Stimulated activated CD4-positive, alpha-beta T cell treated with anti-CD3 and anti-CD28 coated beads, TNF-alpha, amount 100 ng/mL, for 24 hours (primary cell): Measurements from ENCODE around the gene TMEM86A.
"Not testable (repeated sequence)": the region's sequence is repeated elsewhere in the genome, so short reads cannot be mapped to it uniquely, and the experiment has no call there.

Experiments used
- DNase-seq, 3 experiments: peaks; one replicate each; pipeline ENCODE4 v3.0.0-alpha.2; 2020; ENCODE audit warnings: low read depth in 3 of 3

The TMEM86A gene, protein sequence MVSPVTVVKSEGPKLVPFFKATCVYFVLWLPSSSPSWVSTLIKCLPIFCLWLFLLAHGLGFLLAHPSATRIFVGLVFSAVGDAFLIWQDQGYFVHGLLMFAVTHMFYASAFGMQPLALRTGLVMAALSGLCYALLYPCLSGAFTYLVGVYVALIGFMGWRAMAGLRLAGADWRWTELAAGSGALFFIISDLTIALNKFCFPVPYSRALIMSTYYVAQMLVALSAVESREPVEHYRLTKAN

DNA sequence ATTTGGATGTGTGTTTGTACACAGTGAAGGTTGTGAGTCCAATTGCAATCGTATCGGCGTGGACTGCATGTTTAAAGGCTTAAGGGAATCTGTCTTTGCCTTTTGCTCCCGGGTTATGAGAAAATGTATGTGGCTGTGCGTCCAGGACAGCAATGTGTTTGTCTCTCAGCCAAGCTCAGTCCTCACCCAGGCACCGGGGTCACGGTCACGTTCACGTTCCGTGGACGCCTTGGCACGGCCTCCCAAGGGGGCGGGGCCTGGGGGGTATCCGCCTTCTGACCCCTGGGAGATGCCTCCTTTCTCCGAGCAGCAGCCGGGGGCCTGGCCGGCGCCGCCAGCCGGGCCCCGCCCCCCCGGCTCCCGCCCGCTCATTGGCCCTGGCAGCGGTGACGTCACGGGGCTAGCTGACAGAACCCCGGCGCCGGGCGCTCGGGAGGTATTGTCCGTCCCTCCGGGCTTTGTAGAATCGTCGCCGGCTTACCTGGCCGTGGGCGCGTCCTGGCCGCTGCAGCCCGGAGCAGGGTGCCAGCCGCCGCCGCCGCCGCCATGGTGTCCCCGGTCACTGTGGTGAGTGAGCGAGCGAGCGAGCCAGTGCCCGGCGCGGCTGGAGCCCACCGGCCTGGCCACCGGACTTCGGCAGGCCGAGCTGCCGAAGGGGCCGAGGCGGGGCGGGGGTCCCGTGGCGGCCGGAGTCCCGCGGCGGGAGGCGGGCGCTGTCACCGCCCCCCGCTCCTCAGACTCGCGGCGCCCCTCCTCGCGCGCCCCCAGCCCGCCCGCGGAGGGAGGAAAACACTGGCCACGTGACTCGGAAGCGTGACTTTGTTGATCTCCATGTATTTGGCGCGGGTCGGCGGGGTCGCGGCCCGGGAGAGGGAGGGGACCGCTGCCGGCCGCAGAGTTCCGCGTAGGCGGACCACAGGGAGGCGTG, at the start of gene TMEM86A:
TSS of gene TMEM86A (plus strand) at position 439 of the 928 bp plus-strand sequence. CDS start at position 547, 108 bp downstream.
- DNase-seq: peak; percentile 77 to 89 (median 81)

DNA sequence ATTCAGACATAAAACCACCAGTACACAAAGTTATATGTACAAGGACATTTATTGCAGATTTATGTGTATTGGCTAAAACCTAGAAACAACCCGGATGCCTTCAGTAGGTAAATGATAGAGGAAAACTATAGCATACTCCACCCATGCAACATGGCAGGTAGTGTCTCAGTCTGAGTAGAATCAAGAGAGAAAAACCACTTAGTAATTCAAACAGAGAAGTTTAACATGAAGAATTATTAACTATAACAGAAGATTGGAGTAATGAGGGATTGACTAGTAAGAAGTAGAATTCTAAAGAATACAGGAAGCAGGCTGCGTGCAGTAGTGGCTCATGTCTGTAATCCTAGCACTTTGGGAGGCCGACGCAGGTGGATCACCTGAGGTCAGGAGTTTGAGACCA, 48.2 kb upstream of the TMEM86A start:
- DNase-seq: no peak

DNA sequence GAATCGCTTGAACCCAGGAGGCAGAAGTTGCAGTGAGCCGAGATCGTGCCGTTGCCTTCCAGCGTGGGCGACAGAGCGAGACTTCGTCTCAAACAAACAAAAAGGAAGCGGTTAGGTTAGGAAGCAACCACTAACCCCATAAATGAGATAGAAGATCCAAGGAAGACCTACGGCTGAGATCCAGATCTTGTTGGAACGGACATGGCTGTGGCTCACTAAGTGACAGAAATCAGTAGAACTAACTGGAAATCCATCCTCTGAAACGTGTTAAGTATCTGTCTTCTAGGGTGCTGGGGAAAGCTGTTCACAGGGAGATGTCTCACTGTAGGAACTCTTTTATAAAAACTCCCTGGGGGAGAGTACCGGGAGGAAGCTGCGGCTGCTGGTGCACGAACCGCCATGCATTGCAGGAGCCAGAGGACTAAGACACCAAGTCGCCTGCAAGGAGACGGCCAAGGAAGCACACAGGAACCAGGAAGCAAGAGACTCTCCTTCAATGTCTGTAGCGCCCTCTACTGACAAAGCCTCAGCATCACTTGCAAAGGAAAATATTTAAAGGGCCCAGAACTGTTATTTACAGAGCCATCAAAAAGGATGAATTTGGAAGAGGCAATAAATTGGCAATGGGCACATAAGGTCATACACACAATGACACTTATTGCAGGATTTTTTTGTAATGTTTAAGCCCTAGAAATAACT, 47.6 kb upstream of the TMEM86A start:
- no peak for DNase-seq

DNA sequence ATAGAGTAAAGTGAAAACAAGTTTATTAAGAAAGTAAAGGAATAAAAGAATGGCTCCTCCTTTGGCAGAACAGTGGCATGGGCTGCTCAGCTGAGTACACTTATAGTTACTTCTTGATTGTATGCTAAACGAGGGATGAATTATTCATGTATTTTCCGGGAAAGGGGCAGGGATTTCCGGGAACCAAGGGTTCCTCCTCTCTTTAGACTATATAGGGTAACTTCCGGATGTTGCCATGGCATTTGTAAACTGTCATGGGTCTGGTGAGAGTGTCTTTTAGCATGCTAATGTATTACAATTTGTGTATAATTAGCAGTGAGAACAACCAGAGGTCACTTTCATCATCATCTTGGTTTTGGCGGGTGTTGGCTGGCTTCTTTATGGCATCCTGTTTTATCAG, 40.9 kb upstream of the TMEM86A start:
- no peak for DNase-seq

DNA sequence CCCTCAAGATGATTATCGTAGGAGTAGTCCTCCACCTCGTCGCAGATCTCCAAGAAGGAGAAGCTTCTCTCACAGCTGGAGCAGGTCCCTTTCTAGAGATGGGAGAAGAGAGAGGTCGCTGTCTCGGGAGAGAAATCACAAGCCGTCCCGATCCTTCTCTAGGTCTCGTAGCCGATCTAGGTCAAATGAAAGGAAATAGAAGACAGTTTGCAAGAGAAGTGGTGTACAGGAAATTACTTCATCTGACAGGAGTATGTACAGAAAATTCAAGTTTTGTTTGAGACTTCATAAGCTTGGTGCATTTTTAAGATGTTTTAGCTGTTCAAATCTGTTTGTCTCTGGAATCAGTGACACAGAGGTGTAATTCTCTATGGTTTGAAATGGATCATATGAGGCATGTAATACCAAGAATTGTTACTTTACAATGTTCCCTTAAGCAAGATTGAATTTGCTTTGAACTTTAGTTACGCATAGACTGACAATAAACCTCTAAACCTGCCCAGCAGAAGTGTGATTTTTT, 33.2 kb upstream of the TMEM86A start:
- DNase-seq: not testable (repeated sequence)

DNA sequence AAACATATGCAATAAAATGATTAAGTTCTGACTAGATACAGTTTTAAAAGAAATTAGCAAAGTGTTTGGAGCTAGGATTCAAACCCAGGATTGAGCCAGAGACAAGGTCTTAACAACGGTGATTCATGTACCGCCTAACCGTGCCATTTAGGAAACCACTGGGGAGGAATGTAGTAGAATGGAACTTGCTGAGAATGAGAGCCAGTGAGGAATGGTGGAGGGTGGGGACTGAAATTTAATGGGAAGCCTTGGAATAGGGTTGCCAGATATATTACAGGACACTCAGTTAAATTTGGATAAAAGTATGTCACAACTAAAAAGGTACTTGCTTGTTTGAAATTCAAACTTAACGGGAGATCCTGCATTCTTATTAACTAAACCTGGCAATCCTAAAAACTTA, 30.4 kb upstream of the TMEM86A start:
- DNase-seq: no peak

DNA sequence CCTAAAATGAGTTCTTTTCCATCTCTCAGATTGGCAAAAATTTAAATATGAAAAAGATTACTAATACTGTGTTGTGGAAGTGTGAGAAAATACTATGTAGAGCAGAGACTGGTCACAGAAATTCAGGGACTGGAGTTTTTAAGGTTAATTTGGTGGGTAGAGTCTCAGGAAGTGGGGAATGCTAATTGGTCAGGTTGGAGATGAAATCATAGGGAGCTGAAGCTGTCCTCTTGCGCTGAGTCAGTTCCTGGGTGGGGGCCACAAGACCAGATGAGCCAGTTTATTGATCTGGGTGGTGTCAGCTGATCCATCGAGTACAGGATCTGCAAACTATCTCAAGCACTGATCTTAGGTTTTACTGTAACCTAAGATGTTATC, 29.4 kb upstream of the TMEM86A start:
- DNase-seq: peak in 2 of 3 experiments; percentile 6

DNA sequence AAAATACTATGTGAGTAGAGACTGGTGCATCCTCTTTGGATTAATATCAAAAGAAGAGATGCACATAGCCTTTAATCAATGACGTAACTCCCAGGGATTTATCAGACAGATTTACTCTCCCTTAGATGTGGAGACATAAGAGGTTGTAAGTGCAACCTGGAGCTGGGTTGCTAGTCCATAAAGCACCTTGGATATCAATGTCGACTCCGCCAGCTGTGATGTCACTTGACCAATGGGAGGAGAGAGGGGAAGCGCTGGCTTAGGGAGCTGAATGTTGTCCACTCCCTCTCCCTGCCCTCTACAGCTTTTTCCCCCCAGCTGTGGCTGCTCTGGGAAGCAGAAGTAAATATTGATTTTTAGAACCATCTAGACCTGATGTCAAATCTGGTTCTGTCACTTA, 28.9 kb upstream of the TMEM86A start:
- no peak for DNase-seq

DNA sequence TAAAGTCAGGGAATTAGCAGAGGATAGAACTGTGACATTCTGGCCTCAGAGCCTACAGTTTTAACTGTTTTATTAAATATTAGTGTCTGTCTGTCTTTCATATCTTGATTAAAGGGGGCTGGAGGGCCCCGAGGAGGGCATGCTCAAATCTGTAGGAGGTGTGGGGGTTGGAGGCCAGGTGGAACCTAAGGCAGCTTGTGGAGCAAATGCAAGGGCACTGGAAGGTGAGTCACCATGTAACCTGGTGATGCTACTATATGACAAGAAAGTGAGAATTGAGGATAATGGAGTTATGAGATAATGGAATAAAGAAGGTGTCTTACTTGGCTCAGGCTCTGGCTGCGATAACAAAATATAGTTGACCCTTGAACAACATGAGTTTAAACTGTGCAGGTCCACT, 27.3 kb upstream of the TMEM86A start:
- peak in 1 of 3 experiments; percentile 7 for DNase-seq

DNA sequence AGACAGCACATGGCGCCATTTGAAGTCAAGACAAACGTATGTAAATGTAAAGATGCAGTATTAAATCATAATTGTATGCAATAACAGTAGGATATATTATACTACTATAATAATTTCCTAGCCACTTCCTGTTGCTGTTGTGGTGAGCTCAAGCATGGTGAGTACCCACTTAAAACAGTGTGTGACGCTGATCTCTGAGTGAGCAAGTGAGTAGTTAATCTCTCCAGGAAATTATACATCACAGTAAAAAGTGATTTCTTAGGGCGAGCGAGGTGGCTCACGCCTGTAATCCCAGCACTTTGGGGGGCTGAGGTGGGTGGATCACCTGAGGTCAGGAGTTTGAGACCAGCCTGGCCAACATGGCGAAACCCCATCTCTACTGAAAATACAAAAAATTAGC, 26.4 kb upstream of the TMEM86A start:
- peak in 2 of 3 experiments; percentile 13 to 24 for DNase-seq

DNA sequence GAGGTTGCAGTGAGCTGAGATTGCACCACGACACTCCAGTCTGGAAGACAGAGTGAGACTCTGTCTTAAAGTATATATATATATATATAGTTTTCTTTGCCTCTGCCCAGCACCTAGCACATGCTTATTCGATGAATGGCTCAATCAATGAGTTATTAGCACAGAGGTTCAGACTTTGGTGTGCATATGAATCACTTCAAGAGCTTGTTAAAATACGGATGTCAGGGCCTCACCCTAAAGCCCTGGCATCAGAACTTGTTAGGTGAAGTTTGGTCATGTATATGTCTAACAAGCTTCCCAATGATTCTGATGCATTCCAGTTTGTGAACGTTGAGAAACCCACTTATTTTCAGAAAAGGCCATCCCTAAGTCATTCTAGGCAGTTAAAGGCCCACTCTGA, 21.8 kb upstream of the TMEM86A start:
- no peak for DNase-seq

DNA sequence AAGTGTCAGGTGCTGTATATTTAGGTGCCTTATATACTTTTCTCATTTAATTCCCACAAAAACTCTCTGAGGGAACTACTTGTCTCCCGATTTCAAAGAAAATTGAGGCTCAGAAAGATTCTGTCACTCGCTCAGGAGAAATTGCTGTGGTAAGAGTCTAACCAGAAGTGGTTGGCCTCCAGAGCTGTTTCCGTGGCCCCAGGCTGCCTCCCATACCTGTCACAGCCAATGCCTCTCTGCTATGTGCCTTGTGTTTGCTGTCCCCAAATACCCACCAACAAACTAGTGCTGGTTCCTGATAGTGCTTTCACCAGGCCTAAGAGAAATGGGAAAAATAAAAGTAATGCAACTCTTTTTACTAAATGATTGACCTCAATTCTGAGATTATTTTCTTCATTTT, 21.0 kb upstream of the TMEM86A start:
- no peak for DNase-seq

DNA sequence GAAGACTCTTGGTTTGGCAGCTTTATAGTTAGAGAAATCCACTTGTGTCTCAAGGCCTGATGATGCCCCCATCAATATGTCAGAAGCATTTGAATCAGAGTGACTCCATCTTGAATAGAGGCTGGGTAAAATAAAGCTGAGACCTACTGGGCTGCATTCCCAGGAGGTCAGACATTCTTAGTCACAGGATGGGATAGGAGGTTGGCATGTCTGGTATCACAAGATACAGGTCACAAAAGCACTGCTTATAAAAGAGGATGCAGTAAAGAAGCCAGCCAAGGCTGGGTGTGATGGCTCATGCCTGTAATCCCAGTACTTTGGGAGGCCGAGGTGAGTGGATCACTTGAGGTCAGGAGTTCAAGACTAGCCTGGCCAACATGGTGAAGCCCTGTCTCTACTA, 16.6 kb upstream of the TMEM86A start:
- not testable (repeated sequence) for DNase-seq

DNA sequence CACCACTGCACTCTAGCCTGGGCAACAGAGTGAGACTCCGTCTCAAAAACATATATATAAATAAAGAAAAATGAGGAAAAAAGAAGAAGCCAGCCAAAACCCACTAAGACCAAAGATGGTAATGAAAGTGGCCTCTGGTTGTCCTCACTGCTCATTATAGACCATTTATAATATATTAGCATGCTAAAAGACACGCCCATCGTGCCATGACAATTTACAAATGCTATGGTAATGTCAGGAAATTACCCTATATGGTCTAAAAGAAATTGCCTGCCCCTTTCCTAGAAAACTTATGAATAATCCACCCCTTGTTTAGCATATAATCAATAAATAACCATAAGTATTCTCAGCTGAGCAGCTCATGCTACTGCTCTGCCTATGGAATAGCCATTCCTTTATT, 16.1 kb upstream of the TMEM86A start:
- no peak for DNase-seq

DNA sequence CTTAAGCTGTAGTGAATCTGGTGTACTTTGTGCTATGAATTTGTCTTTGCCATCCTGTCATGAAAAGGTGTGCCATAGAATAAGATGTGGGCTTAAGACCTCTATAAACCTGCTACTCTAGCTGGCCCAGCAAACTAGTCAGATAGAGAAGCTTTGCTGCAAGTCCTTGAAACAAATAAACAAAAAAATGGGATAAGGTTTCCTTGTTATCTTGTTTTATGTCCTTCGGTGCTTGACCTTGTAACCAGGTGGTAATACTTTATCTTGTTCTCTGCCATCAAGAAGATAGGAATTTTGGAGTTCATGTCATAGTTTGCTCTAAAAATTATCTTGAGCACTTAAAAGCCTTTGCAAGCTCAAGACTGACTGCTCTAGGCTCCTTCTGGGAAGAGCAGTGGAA, 14.3 kb upstream of the TMEM86A start:
- no peak for DNase-seq

DNA sequence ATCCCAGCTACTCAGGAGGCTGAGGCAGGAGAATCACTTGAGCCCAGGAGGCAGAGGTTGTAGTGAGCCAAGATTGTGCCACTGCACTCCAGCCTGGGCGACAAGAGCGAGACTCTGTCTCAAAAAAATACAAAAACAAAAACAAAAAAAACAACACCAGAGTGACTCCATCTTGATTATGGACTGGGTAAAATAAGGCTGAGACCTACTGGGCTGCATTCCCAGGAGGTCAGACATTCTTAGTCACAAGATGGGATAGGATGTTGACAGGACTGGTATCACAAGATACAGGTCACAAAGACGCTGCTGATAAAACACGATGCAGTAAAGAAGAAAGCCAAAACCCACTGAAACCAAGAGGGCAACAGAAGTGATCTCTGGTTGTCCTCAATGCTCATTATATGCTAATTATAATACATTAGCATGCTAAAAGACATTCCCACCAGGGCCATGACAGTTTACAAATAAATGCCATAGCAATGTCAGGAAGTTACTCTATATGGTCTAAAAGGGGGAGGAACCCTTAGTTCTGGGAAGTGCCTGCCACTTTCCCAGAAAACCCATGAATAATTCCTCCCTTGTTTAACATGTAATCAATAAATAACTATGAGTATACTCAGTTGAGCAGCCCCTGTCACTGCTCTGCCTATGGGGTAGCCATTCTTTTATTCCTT, 7.0 kb upstream of the TMEM86A start:
- DNase-seq: not testable (repeated sequence)

DNA sequence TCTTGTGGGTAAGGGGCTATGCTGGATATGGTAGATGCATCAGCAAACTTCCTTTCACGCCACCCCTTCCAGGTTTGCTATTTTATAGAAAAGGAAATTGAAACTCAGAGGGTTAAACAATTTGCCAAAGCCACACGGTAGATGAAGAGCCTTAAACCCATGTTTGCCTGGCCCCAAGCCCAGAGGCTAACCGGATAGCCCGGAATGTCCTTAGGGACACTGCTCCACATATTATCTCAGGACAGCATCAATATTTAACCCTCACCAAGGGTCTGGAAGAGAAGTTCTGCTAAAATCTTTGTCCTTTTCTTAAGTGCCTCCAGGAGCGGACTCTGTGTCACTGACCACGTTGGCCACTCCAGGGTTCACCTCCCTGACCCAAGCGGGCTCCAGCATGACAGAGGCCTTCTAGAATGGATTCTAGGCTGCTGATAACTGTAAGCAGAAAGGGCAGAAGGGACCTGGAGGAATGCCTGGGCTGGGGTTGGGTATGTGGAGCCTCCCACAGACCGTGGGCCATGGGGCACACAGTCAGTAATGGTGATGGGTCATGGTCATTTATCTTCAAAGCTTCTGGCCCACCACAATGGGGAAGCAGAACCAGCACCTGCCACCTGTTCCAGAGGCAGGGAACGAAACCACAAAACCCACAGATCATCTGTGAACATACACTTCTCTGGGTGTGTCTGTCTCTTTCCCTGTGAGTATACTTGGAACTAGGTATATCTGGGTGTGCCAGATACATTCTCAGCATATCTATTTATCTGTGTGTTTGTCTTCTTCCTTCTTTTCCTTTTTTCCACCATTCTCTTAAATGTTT, 5.4 kb upstream of the TMEM86A start:
- DNase-seq: no peak

DNA sequence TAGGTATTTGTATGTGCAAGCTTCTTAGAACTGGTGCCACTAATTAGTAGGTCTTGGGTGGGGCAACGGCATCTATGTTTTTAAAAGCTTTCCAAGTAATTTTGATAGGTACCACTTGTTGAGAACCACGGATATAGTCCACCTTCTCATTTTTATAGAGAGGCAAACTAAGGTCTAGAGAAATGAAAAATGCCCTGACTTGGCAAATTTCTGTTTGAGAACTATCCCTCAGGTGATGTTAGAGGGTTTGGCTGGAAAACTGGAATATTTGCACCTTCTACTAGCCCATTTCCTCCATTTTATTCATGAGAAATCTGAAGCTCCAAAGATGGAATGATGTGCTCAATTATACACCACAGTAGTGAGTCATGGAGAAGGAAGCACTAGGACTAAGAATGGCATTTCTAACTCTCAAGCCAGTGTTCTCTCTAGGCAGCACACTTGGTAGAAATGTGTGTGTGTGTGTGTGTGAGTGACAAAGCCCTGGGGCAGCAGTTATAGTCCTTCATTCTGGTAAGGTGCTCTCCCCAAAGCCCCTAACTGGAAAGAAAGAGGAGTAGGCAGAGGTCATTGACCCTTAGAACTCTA, 1.8 kb upstream of the TMEM86A start:
- no peak for DNase-seq

DNA sequence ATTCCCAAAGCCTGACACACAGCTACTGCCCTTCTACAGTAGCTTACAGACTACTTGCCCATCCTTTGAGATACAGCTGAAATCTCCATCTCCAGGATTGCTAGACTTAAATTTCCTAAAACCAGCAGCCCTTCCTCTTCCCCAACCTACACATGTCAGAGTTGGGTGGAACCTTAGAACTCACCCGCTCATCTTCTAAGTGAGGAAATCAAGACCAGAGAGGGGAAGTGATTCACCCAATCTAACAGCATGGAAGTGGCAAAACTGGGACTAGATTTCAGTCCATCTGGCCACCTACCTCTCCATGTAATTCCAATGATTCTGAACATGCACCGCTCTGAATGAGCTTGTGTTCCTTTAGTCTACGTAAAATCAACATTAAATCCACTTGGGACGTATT, 1.0 kb upstream of the TMEM86A start:
- DNase-seq: no peak

DNA sequence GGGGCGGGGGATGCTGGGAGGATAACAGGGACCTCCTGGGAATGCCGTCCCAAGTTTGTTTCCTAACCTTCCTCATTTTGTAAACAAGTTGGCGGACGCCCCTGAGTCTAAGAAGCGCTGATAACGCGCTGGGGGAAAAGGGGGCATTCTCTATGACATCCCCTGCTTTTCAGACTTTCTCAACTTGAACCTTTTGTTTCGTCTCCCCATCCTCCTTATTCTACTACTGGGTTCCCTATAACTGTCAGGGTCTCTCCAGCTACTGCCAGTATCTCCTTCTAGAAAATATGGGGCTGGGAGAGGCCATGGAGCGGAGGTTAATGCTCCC, 654 bp downstream of the TMEM86A start:
- no peak for DNase-seq

DNA sequence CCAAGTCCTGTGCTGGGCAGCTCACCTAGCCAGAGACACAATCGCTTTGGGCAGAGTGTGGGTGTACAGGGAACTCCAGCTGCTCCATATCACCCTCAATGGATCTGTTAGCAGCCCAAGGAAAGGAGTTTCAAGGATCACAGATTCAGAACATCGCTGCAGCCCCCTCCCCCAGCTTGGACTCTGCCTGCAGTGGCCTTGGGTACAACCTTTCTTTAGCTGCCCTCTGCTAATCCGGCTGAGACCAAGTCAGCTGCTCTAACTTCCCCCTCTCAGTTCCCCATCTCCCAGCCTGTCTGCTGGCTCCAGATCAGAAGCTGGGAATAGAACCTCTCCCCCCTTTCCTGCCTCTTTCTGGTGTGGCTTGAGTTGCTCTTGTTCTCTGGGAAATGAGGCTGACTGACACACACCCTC, 1.3 kb downstream of the TMEM86A start:
- no peak for DNase-seq
